Frontal cortex (tissue), 4 donors: ENCODE data around the gene PCCA. TPM values are rescaled to one million over a fixed set of nuclear protein-coding genes. Genes with fewer than 3 reads are reported as not detected.

Source experiments
- DNase-seq, 2 donors: peaks; one replicate each; pipeline ENCODE4 v3.0.0; 2012; ENCODE audit warnings: low spot score in 2 of 2
- FAIRE-seq: peaks from 2 replicates; lab custom pipeline; 2012; peaks lifted over from hg19 to GRCh38; lab: Jason Lieb, UNC
- total RNA-seq: library from RNA; depleted of rRNA; stranded (reverse); fragments of >200 nt; gene quantifications from one replicate; pipeline ENCODE4 v1.2.3, GENCODE V29; 2014
- donor health status: control.
- donor health status: control.
- donor health status: control.

Gene PCCA
- total RNA-seq, 1 donor from 2014 or later = 413 TPM

DNA sequence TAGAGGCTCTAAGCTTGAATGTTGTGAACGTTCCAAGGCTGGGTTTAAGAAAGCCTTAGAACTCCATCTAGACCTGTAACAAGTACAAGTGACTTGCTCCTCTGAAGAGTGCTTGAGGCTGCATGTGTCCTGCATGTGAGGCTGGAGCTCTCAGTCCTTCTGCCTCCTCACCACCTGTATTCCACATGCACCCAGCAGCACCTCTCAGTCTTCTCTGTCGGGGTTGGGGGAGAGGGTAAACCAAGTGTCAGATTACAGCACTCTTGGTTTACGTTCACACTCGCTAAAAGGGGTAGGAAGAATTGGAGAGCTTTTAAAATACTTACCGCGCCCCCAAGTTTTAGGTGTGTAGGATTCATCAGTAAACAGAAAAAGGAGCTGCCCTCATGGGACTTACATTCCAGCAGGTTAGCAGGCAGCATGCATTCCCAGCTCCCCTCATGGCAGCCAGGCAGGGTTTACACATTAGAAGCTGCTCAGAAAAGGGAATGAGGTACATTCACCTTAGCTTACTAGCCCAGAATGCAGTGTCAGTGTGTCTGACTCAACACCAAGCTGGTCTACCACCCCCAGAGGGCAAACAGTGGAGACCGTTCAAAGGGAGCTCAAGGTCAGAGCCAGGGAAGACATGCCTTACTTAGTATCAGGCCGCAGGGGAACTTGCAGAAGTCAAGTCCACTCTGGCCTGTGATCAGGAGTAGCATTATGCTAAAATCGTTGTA is 248.1 kb downstream of the PCCA start:
- FAIRE-seq = no peak
- DNase-seq = no peak

DNA sequence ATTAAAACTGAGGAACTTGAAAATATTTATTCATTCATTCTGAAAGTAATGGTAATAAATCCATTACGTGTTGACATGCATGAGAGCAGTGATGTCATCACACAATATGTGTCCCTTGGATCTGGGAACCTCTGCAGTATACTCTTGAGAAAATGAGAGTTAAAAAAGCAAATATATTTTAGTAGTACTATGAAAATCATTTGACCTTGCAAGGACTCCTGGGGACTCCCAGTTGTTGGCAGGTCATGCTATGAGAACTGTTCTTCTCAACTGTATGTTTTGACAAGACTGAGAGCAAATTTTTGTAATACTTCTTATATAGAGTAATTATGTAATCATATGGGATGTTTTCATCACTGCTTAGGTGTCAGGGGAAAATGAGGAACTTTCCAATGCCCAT is 249.4 kb downstream of the PCCA start:
- no peak for FAIRE-seq
- no peak for DNase-seq

DNA sequence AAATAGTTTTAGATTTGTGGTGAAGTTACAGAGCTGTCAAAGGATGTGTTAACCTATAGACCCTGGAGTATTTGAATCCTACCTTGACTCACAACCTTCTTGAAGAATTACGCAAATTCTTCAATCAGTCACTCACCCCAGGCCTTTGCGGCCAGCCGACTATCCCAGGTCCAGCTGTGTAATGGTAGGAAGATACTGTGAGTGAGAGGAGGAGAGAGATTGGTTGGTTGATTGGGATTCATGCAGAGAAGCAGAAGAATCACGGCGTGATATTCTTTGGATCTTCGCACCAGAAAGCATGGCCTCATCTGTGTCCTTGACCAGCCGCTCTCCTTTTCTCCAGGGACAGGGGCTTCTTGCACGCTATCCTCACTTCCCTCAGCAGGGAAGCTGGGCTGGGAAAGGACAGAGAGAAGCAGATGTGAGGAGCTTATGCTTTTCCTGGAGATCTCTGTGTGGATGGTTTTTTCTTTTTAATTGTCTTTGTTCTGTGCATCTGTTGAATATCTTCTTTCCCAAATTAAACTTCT is 250.6 kb downstream of the PCCA start:
- FAIRE-seq = no peak
- no peak for DNase-seq

DNA sequence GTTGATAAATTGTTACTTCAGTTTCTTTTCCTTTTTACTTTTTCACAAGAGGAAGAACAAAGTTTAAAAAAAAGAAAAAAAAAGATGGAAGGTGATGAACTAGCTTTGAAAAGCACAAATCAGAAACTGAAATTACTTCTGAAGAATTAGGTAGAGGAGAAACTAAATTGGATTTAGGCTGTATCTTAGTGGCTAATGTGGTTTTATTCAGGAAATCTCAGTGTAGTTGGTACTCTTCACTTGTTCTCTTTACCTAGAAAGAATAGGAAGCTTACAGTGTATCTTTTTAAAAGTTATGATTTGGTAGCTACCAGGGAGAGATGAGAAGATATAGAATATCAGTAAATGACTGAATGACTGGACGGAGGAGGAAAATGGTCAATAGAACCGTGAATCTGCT is 252.0 kb downstream of the PCCA start:
- no peak for FAIRE-seq
- DNase-seq = no peak

DNA sequence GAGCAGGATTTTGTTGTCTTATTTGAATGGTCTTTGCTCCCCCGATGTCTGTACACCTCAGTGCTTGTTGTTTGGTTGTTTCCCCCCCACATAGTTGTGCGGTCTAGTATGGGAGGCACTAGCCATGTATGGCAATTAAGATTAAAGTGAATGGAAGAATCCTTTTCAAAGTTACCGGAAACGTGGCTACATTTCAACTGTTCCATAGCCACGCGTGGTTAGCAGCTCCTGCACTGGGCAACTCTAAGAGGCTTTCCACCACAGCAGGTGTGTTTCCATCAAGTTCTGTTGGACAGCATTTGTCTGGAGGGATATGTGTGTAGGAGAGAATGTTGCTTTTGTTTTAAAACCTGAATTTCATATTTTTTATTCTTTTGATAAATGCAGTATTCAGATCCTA is 252.4 kb downstream of the PCCA start:
- DNase-seq (no peak), FAIRE-seq (no peak)

DNA sequence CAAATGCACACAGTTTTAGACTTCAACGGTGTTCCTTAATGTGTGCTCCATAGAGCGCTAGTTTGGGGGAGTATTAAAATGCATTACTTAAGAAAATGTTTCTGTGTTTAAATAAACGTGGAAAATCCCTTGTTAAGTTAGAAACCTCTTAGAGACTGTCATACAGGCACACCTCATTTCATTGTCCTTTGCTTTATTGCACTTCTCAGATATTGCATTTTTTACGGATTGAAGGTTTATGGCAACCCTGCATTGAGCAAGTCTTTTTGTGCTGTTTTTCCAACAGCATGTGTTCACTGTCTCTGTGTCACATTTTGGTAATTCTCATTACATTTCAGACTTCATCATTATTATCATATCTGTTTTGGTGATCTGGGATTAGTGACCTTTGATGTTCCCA is 255.7 kb downstream of the PCCA start:
- FAIRE-seq (no peak), DNase-seq (no peak)

DNA sequence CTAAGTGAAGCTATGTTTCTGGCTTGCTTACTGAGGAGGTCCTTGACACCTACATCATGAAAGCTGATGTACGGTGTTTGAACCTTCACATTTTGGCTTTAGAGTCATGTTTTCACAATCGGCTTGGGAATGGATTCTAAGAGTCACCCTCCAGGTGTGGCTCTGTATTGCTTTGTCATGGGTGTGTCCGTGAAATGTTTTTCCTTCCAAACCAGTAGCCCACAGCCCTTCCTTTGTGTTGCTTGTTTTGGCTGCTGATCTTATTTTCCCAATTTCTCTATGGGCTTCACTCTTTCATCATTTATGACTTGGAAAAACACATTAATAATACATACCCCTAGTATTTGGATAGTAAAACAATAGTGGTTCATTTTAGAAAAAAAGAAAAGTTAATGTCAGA is 259.1 kb downstream of the PCCA start:
- no peak for DNase-seq
- no peak for FAIRE-seq

DNA sequence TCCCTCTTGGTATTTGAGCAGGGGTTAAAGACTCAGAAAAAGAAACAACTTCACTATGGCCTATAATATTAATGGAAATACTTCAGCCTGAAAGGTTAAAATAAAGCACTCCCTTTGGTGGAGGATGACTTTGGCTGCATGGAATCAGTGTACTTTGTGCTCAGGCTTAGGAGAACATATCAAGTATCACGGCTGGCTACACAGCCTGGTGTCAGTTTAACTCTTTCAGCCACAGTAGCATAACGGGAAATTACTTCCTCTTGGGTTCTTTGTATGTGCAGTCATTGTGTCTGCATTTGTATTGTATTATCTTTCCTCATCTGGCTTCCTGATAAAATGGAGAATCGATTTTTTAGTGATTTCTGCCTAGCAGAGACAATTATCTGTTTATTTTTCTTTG is 260.7 kb downstream of the PCCA start:
- no peak for FAIRE-seq
- DNase-seq = no peak

DNA sequence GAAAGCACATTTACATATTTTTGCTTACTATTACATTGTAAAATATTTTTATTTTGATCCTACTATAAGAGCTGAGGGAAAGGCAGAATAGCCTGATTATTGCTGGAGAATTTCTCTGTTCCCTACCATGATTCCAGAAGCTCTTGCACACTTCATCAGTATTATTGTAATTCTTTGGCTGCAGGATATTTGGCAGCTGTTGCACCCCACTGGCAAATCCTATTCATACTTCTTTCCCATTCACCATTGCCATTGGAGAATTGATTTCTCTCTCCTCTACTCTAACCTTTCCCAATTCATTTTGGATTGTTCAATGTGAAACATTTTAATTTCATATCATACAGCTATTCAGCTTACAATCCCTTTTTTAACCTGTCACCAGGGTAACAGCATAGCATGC is 261.7 kb downstream of the PCCA start:
- DNase-seq (no peak), FAIRE-seq (no peak)

DNA sequence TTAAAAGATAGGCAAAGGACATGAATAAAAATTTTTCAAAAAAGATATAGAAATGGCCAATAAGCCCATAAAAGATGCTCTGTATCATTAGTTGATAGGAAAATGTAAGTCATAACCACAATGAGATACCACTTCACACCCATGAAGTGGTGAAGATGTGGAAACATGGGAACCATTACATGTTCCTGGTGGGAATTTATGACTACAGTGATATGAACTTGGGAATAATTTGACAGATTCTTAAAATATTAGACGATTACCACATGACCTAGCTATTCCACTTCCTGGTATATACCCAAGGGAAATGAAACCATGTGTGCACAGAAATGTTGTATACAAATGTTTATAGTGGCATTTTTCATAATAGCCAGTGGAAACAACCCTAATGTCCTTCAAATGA is 267.5 kb downstream of the PCCA start:
- DNase-seq = no peak
- no peak for FAIRE-seq

DNA sequence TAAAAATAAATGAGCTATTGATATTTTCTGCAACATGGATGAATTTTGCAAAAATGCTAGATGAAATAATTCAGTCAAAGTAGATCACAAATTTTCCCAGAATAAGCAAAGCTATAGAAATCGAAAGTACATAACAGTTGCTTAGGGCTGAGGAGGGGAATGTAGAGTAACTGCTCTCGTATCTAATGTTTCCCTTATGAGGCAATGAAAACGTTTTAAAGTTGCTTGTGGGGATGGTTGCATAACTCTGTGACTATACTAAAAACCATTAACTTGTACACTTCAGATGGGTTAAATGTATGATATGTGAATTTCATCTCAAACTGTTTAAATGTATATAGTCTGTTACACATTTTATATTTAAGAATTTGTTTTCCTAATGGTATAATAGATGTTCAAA is 268.0 kb downstream of the PCCA start:
- no peak for DNase-seq

DNA sequence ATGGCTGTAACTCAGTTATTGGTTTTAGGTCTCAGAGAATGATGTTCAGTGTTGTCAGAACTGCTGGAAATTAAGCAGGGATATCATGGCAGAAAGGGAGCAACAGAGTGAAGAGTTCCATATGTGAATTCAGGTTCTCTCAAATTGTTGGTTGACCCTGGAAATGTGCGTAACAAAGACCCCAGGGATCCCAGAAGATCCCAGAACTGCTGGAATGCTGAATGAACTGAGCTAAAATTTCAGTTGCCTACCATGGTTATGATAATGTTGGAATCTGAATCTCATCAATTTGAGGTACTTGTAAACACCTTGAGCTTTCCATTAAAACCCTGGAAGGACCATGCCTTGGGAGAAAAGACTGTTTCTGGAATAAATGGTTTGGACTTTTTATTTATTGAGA is 268.9 kb downstream of the PCCA start:
- DNase-seq = no peak
- FAIRE-seq = no peak

More for the DNA sequence above, 268.0 kb downstream of the PCCA start:
- no peak for FAIRE-seq

DNA sequence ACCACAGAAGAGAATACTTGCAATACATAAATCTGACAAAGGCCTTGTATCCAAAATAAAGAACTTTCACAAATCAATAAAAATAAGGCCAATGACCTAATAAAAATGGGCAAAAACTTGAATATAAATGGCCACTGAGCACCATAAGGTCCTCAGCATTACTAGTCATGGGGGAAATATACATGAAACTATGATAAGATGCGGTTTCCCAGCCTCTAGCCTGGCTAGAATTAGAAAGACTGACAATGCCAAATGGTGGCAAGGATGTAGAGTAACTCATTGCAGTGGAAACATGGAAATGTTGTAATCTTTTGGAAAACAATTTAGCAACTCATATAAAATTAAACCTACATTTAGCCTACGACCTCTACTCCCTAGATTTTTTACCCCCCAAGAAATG is 272.6 kb downstream of the PCCA start:
- DNase-seq (no peak), FAIRE-seq (no peak)

DNA sequence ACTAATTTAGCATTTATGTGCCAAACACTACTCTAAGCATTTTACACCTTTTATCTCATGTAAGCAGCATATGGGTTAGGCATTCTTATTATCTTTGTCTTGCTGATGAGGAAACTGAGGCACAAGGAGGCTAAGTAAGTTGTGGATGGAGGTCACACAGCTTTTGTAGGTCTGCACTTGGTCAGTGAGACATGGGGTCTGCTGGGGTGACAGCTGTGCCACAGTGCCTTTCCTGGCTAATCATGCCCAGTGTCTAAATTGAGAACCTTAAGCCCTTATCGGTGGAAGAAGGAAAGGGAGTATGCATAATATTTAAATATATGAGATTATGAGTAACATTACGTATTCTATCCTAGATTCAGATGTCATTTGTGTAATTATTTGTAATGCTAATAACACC is 273.5 kb downstream of the PCCA start:
- FAIRE-seq (no peak), DNase-seq (no peak)

DNA sequence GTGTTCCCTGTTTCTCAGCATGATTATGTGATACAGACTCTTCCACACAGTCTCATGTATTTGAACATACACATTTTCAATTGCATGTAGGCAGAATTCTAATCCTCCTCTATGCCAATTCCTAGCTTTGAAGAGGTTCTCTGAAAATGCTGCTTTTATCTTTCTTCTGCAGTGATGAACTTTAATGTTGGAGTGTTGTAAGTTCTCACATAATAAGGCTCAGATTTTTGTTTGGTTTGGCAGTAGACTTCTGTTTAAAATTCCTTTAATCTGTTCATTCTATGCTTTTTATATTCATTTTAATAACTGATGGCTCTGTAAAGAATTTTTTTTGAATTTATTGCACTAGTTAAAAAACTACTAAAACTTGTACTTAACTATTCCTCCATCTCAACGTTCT is 273.9 kb downstream of the PCCA start:
- DNase-seq = no peak
- FAIRE-seq = no peak

DNA sequence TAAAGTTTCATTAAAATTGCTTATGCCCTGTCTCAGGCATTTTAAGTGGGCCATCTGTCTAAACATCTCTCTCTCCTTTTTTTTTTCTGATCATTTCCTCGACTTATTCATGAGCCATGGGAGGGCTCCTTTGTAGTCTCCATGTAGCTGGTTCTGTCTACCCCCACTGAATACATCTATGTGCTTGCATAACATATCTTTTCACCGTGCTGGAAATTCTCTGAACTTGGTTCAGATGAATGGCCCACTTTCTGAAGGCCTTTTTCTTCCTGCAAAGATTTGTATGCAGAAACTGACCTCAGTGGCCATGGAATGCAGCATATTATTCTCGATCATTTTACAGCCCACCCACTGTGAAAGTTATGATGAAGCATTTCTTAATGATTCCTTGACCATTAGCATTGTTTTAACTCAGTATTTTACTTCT is 274.4 kb downstream of the PCCA start:
- FAIRE-seq (no peak), DNase-seq (no peak)

DNA sequence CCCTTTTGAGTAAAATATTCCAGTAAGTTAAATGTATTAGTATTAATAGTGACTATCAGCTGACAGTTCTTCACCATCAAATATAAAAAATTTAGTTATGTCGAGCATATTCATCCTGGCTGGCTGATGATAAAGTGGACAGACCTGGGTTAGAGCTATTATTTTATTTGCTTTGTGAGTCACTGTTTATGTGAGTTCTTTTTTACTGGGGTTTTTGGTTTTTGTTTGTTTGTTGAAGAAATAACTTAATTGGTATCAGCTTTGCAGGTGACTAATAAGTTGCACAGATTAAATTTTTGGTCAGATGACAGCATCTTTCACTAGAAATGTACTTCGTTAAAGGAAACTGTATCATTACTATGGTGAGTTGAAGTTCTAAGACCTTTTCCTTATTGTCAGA is 275.0 kb downstream of the PCCA start:
- DNase-seq = no peak

DNA sequence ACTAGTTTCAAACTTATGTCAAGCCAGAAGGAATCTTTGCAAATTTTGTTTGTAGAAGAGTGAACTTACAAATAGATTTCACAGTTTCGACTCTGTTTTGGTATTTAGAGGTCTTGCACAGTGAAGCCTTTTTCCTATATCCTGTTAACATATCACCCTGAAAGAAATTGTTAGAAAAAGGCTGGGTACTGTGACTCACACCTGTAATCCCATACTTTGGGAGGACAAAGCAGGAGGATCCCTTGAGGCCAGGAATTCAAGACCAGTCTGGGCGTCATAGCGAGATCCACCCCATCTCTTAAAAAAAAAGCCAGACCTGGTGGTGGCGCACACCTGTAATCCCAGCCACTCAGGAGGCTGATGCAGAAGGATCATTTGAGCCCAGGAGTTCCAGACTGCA is 275.7 kb downstream of the PCCA start:
- FAIRE-seq (no peak), DNase-seq (no peak)

More for the DNA sequence above, 275.0 kb downstream of the PCCA start:
- no peak for FAIRE-seq

DNA sequence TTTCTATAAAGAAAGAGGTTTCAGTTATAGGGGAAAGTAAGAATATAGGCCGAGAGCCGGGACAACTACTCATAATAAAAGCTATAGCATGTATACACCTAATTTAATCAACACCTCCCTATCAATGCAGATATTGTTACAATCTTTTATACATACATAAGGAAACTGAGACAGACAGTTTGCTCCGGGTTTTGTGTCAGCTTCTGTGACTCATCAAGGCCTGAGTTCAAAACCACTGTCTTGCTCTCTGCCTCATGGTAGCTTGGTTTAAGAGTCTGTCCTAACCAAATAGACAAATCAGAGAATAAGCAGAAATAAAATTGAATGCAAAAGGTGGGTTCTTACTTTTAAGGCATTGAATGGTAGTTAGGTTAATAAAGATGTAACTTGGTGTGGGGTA is 276.8 kb downstream of the PCCA start:
- no peak for FAIRE-seq
- no peak for DNase-seq

DNA sequence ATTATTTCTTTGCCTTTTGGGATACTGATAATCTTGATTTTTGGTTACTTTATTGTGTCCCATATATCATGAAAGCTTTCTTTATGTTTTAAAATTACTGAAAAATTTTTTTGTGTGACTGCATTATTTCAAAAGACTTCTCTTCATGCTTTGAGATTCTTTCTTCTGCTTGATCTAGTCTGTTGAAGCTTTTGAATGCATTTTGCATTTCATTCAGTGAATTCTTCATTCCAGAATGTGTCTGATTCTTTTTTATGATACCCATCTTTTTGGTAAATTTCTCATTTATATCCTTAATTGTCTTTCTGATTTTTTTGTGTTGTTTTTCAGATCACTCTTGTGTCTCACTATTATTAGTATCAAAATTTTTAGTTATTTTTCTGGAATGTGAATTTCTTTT is 289.6 kb downstream of the PCCA start:
- DNase-seq = no peak
- FAIRE-seq = no peak

DNA sequence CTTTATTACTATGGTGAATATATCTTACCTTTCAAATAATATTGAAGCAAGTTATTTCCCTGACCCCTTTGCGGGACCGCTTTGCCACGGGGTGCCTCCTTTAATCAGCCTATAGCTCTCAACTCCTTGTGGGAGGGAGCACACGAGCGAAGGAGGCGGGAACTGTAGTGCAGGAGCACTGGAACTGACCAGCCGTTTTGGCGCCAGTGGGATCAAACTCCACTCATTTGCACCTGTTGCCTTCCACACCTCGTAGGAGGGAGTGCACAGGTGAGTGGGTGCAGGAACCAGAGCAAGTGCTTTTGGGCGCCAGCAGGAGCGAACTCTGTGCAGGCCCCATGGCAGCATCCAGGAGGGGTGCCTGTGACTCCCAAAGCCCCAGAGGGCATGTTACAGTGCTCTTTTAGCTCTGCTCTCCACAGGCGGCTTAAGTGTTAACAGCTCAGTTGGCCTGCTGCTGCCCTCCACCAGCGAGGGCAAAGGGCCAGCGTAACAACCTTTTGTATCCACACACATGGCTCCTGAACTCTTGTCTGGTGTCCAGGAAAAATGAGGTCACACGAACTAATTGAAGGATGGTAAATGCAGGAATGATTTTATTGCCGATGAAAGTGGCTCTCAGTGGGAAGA is 292.8 kb downstream of the PCCA start:
- FAIRE-seq = no peak
- DNase-seq = no peak

DNA sequence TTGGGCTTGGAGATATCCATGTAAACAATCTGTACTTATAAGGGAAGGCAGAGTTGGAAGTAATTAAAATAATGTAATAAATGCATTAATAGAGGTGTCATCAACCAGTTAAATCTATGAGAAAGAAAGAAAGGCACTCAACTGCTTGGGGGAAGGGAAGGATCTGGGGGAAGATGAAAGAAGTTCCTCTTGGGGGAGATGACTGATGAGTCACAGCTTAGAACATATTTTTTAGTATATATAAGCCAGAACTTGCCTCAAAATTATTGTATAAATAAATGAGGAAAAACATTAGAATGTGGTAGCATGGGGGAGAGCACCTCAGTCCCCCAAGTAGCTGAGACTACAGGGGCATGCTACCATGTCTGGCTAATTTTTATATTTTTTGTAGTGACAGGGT is 293.9 kb downstream of the PCCA start:
- FAIRE-seq = no peak

More for the DNA sequence above, 293.9 kb downstream of the PCCA start:
- no peak for DNase-seq
